KMS-11 (cell line): ENCODE results near the gene EPB41L1.
A peak's percentile ranks its signal among the peaks of the same experiment; 100 is the strongest.

Source experiments
- H2AFZ ChIP-seq: fragments of 200-600 bp; sonication (generic); 2 replicates; pipeline ENCODE4 v1.6.1; 2016; ENCODE audit warnings: antibody characterized with exemption, mixed run types, low read depth
- H3K27ac ChIP-seq: fragments of 200-600 bp; sonication (generic); 2 replicates; pipeline ENCODE4 v1.6.1; 2016; ENCODE audit warnings: mild to moderate bottlenecking, mixed run types
- H3K27me3 ChIP-seq: fragments of 200-600 bp; sonication (generic); 2 replicates; pipeline ENCODE4 v1.6.1; 2017; ENCODE audit warnings: mild to moderate bottlenecking, low read depth, mixed run types, moderate library complexity; ENCODE audit not compliant: insufficient read depth
- H3K36me3 ChIP-seq: fragments of 200-600 bp; sonication (generic); 2 replicates; pipeline ENCODE4 v1.6.1; 2017; ENCODE audit warnings: mild to moderate bottlenecking, mixed run types; ENCODE audit not compliant: insufficient read depth
- H3K4me1 ChIP-seq: fragments of 200-600 bp; sonication (generic); 2 replicates; pipeline ENCODE4 v1.6.1; 2016; ENCODE audit warnings: mild to moderate bottlenecking, low read depth, mixed run types; ENCODE audit not compliant: poor library complexity, severe bottlenecking
- H3K4me2 ChIP-seq: fragments of 200-600 bp; sonication (generic); 2 replicates; pipeline ENCODE4 v1.7.0; 2016; ENCODE audit warnings: mild to moderate bottlenecking, mixed run types
- H3K4me3 ChIP-seq: fragments of 200-600 bp; sonication (generic); IDR thresholded peaks from 2 replicates; pipeline ENCODE4 v1.6.1; 2017; ENCODE audit warnings: low read depth, low read length, mixed read lengths; ENCODE audit not compliant: insufficient read depth
- H3K79me2 ChIP-seq: fragments of 200-600 bp; sonication (generic); 2 replicates; pipeline ENCODE4 v1.6.1; 2016; ENCODE audit warnings: low read depth, mixed run types; ENCODE audit not compliant: insufficient read depth
- H3K9ac ChIP-seq: fragments of 200-600 bp; sonication (generic); 2 replicates; pipeline ENCODE4 v1.6.1; 2016; ENCODE audit warnings: mild to moderate bottlenecking, mixed run types
- H4K20me1 ChIP-seq: fragments of 200-600 bp; sonication (generic); 2 replicates; pipeline ENCODE4 v1.6.1; 2016; ENCODE audit warnings: mild to moderate bottlenecking, mixed run types; ENCODE audit not compliant: insufficient read depth
- CTCF ChIP-seq: fragments of 200-600 bp; sonication (generic); conservative IDR thresholded peaks from 2 replicates; pipeline ENCODE4 v1.6.1; 2017; ENCODE audit warnings: low read depth, mild to moderate bottlenecking, antibody characterized with exemption, low read length, moderate library complexity, mixed read lengths

Gene EPB41L1

DNA sequence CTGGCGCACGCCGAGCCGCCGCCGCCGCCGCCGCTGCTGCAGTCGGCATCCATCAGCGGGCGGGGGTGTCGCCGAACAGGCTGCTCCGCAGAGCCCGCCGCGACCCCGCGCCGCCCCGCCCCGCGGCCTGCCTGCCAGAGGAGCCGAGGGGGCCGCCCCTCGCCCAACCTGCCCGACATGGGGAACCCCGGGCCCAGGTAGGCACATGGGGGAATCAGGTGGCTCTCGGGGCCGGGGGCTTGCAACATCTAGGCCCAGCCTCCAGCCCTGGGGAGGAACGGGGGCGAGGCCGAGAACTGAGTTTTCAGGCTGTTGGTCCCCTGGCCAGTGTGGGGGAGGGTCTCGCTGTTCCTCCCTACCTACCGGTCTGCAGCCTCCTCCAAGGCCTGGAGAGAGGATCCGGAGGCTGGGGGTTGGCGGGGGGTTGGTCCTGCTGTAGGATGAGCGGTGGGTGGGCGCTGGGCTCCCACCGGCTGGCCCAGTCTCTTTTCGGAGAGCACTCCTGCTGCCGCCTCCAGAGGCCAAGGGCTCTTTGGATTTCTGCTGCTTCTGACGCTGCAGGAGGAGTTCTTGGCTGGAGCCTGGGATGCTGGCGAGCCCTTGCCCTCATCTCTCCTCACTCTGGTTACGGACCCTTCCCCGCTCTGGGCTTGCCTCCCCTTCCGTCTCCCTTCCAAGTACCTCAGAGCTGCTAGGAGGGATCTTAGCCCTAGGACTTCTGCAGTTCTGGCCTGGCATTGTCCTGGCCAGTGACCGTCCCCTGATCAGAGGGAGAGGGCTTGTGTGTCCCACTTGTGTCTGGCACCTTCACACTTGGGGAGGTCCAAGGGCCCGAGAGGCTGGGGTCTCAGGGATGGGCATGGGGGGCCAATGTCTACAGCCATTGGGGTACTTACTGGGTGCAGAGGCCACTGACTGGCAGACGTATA is at the start of gene EPB41L1:
TSS of gene EPB41L1 (plus strand) at position 41 of the 929 bp plus-strand sequence. CDS start 19,038 bp downstream, outside the sequence.
- H4K20me1 ChIP-seq = no peaks in the 10 kb centered on the region
- TF ChIP-seq CTCF = no peak
- no peak within 1 kb of the TSS for H3K27ac ChIP-seq
- peak within 1 kb of the TSS; percentile 51; the same call in 1 of the 2 replicates for H3K9ac ChIP-seq
- no peaks in the 10 kb centered on the region for H3K79me2 ChIP-seq
- H2AFZ ChIP-seq = peak within 1 kb of the TSS; percentile 84
- peaks cover 30% of the 10 kb centered on the region for H3K4me1 ChIP-seq
- H3K4me2 ChIP-seq = peak within 1 kb of the TSS; percentile 94
- no peaks in the 10 kb centered on the region for H3K36me3 ChIP-seq
- H3K4me3 ChIP-seq = no peak within 1 kb of the TSS
- no peaks in the 10 kb centered on the region for H3K27me3 ChIP-seq

DNA sequence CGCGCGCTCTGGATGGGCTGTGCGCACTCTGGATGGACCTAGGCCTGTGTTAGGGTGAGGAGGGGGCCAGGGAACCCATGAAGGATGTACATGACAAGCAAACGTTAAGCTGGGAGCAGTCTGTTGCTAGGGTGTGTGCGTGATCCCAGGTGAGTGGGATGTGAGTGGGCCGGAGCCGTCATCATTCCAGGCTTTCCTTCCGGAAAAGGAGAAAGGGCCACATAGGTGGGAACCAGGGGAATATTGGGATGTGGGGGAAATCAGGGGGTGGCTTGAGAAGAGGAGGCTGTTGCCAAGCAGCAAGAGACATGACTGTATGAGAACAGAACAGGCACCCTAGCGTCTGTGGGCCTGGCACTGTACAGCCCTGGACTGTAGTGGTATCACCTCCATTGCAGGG is 49.7 kb upstream of the EPB41L1 start:
- Histone ChIP-seq H3K4me3 (no peak overlapping the region), H3K4me1 (peaks cover 59% of the 10 kb centered on the region), H2AFZ (no peak overlapping the region), H3K4me2 (no peak overlapping the region), H3K9ac (no peak overlapping the region), H3K27ac (no peak overlapping the region), H3K79me2 (no peaks in the 10 kb centered on the region), H3K27me3 (no peaks in the 10 kb centered on the region), H4K20me1 (no peaks in the 10 kb centered on the region), H3K36me3 (no peaks in the 10 kb centered on the region)
- no peak for TF ChIP-seq CTCF

DNA sequence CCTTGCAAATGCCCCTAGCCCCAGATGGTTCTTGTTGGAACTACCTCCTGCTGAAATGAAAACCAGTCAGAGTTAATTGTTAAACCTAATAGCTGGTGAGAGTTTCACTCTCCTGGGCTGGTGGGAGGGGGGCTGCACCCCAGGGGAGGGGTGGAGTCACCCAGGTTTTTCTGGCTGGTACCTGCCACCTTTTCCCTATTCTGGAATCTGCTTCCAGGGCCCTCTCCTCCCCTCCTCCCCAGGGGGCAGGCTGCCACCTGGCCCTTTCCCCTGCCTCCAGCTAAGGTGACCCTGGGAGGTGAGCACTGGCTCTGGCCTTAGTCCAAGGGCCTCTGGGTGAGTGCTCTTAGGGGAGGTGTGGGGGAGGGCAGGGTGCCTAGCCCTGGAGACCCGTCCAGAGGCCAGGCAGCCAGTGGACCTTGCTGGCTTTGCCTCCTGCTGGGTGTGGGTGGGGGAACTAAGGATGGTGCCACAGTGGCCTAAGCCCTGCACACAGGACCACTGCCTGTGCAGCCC is 48.8 kb upstream of the EPB41L1 start:
- no peaks in the 10 kb centered on the region for H3K36me3 ChIP-seq
- H3K4me1 ChIP-seq = peaks cover 50% of the 10 kb centered on the region
- no peaks in the 10 kb centered on the region for H3K79me2 ChIP-seq
- no peaks in the 10 kb centered on the region for H4K20me1 ChIP-seq
- H3K9ac ChIP-seq = no peak overlapping the region
- H3K4me2 ChIP-seq = peak overlapping the region; percentile 23; the same call in 1 of the 2 replicates
- H2AFZ ChIP-seq = no peak overlapping the region
- H3K4me3 ChIP-seq = no peak overlapping the region
- no peaks in the 10 kb centered on the region for H3K27me3 ChIP-seq
- no peak overlapping the region for H3K27ac ChIP-seq
- no peak for TF ChIP-seq CTCF

- Histone ChIP-seq H3K27ac (no peak overlapping the region), H4K20me1 (no peaks in the 10 kb centered on the region), H3K27me3 (no peaks in the 10 kb centered on the region), H3K36me3 (no peaks in the 10 kb centered on the region), H3K9ac (no peak overlapping the region), H3K79me2 (no peaks in the 10 kb centered on the region), H3K4me1 (peaks cover 42% of the 10 kb centered on the region), H3K4me3 (no peak overlapping the region), H3K4me2 (no peak overlapping the region), H2AFZ (no peak overlapping the region)
- no peak for TF ChIP-seq CTCF
Observed at GRCh38 chr20:36106606-36107005, 47.9 kb upstream of the EPB41L1 start.
